HG02623 (cell line): ENCODE results near the gene DUSP14.

Experiments
- ATAC-seq: cut with Tn5 transposase; IDR thresholded peaks from one replicate; pipeline ENCODE4 v1.9.1; 2021; ENCODE audit warnings: moderate library complexity; ENCODE audit not compliant: unreplicated experiment

The DUSP14 gene

GRCh38 chr17:37555386-37555785 lies 65.7 kb downstream of the DUSP14 start:
- no peak for ATAC-seq

GRCh38 chr17:37557482-37557881 lies 67.8 kb downstream of the DUSP14 start:
- no peak for ATAC-seq

- ATAC-seq = no peak
These were observed 68.6 kb downstream of the DUSP14 start for GRCh38 chr17:37558299-37558698.

- no peak for ATAC-seq
These were observed 72.5 kb downstream of the DUSP14 start for GRCh38 chr17:37562016-37562745.
